K562 (cell line): Measurements from ENCODE around the gene BSN. TPM values are rescaled to one million over a fixed set of nuclear protein-coding genes. Genes with fewer than 3 reads are reported as not detected.
"Not testable (repeated sequence)": the region's sequence is repeated elsewhere in the genome, so short reads cannot be mapped to it uniquely, and the experiment has no call there.

ENCODE experiments used
- ATAC-seq: fragments of 200-7000 bp; cut with Tn5 transposase; 3 replicates; pipeline ENCODE4 v1.9.1; 2020; ENCODE audit warnings: moderate library complexity
- BruUV-seq: library from RNA; stranded (reverse); fragments of 400-500 nt; replicated peaks from 2 replicates; lab custom pipeline; 2021; lab: Mats Ljungman, UMichigan
- CTCF ChIA-PET: fragments of 300-600 bp; formaldehyde crosslinking; extraction: SDS; loops from one replicate; lab custom pipeline; 2021; ENCODE audit warnings: low intra/inter-chr PET ratio; lab: Yijun Ruan, JAX
- POLR2A ChIA-PET: fragments of 300-600, 350-650 bp; sonication (Branson Sonifier 250); formaldehyde crosslinking; extraction: SDS; loops from one replicate; lab custom pipeline; 2021; ENCODE audit warnings: antibody characterized with exemption, inconsistent platforms; lab: Yijun Ruan, JAX
- DNase-seq, 4 experiments: peaks; one replicate each; pipeline versions ENCODE4 v3.0.0 to v3.0.0-alpha.2; 2011 to 2018; ENCODE audit warnings: low spot score in 3 of 4, mixed read lengths in 3 of 4; ENCODE audit errors: extremely low read depth in 1 of 4
- FAIRE-seq: peaks from 2 replicates; lab custom pipeline; 2011; peaks lifted over from hg19 to GRCh38; lab: Jason Lieb, UNC
- H2AFZ ChIP-seq: 2 replicates; pipeline ENCODE4 v1.6.0; 2011; ENCODE audit warnings: low read depth, low read length, control low read depth, inconsistent platforms
- H3K27ac ChIP-seq: fragments of 200-600 bp; 3 replicates; pipeline ENCODE4 v1.8.0; 2011; ENCODE audit warnings: low read depth, mild to moderate bottlenecking, control low read depth, inconsistent platforms, low read length, moderate library complexity, mixed read lengths; ENCODE audit errors: extremely low read depth
- H3K27me3 ChIP-seq, 2 experiments: fragments of 300-600 bp in 1 of 2; 2 replicates in 1 of 2; 3 replicates in 1 of 2; pipeline versions ENCODE4 v1.6.0 to v1.8.0; 2011; ENCODE audit warnings: inconsistent platforms in 2 of 2, low read length in 2 of 2, mild to moderate bottlenecking in 1 of 2, mixed read lengths in 1 of 2, moderate library complexity in 1 of 2; ENCODE audit not compliant: control insufficient read depth in 2 of 2, insufficient read depth in 2 of 2
- H3K36me3 ChIP-seq: fragments of 300-600 bp; 3 replicates; pipeline ENCODE4 v1.8.0; 2011; ENCODE audit warnings: mild to moderate bottlenecking, low read length, inconsistent platforms; ENCODE audit not compliant: control insufficient read depth, insufficient read depth
- H3K4me1 ChIP-seq, 2 experiments: fragments of 200-600 bp in 1 of 2; replicated peaks in 1 of 2; 2 replicates in 1 of 2; 3 replicates in 1 of 2; pipeline versions ENCODE4 v1.5.1 to v1.8.0; 2011; ENCODE audit warnings: inconsistent platforms in 2 of 2, low read length in 2 of 2, mild to moderate bottlenecking in 1 of 2, mixed read lengths in 1 of 2, moderate library complexity in 1 of 2; ENCODE audit not compliant: control insufficient read depth in 2 of 2, insufficient read depth in 2 of 2
- H3K4me2 ChIP-seq: 2 replicates; pipeline ENCODE4 v1.6.1; 2011; ENCODE audit warnings: low read length, control low read depth, inconsistent platforms, mixed read lengths; ENCODE audit not compliant: insufficient read depth
- H3K4me3 ChIP-seq: fragments of 200-600 bp; sonication (generic), shearing (Covaris generic); 2 replicates; pipeline ENCODE4 v1.5.1; 2016; ENCODE audit warnings: control low read depth, inconsistent platforms
- H3K79me2 ChIP-seq: fragments of 200-600 bp; 3 replicates; pipeline ENCODE4 v1.8.0; 2011; ENCODE audit warnings: low read length, inconsistent platforms; ENCODE audit not compliant: control insufficient read depth, insufficient read depth
- H3K9ac ChIP-seq, 2 experiments: 2 replicates each; pipeline versions ENCODE4 v1.6.0 to v1.6.1; 2011; ENCODE audit warnings: low read depth in 2 of 2, low read length in 2 of 2, control low read depth in 1 of 2, inconsistent platforms in 1 of 2, mild to moderate bottlenecking in 1 of 2, mixed read lengths in 1 of 2; ENCODE audit not compliant: insufficient read depth in 1 of 2
- H3K9me1 ChIP-seq: one replicate; pipeline ENCODE4 v1.6.0; 2011; ENCODE audit warnings: inconsistent platforms, mild to moderate bottlenecking, low read length, moderate library complexity; ENCODE audit not compliant: control insufficient read depth, insufficient read depth
- H3K9me3 ChIP-seq: replicated peaks from 2 replicates; pipeline ENCODE4 v1.5.1; 2011; ENCODE audit warnings: low read depth, low read length, inconsistent platforms; ENCODE audit not compliant: control insufficient read depth, insufficient read depth
- H4K20me1 ChIP-seq: replicated peaks from 2 replicates; pipeline ENCODE4 v1.6.1; 2011; ENCODE audit warnings: low read length, inconsistent platforms, mixed read lengths; ENCODE audit not compliant: control insufficient read depth, insufficient read depth
- POLR2G ChIP-seq: fragments of 200-400 bp; formaldehyde crosslinking; IDR thresholded peaks from 2 replicates; pipeline ENCODE4 v1.6.1; 2017; ENCODE audit warnings: low read depth, mild to moderate bottlenecking, antibody characterized with exemption, low read length, moderate library complexity
- WGBS: fragments of 100-300 bp; shearing (Covaris generic); methylation state at CpG from one replicate; pipeline ENCODE4 v1.1.6; 2016; ENCODE audit warnings: low coverage, mixed read lengths; ENCODE audit not compliant: insufficient coverage; ENCODE audit errors: missing lambda C conversion rate; 5-methylcytosine and 5-hydroxymethylcytosine counted together
- in situ Hi-C: fragments of 300-500 bp; cut with MboI; formaldehyde crosslinking; loops from 4 replicates; pipeline ENCODE4 v1.15.0; 2018; ENCODE audit warnings: inconsistent platforms, mixed read lengths
- intact Hi-C: fragments of 100-400 bp; cut with micrococcal nuclease; formaldehyde crosslinking; loops from 2 replicates; pipeline ENCODE4 v1.14.2; 2022
- polyA plus RNA-seq, 8 experiments: library from polyadenylated mRNA; depleted of rRNA in 4 of 8; stranded (reverse) in 5 of 8; unstranded in 3 of 8; fragments of >200 nt; fragmentation: Nextera tagmentation in 2 of 8; fragmentation: Illumina TruSeq in 1 of 8; extraction: Ambion mirVana in 2 of 8; extraction: Trizol in 1 of 8; gene quantifications; 2 replicates each; pipeline versions ENCODE4 v1.2.1 to v1.2.3, GENCODE V29; 2011 to 2014; ENCODE audit warnings: inconsistent platforms in 1 of 8, missing spikeins in 1 of 8
- total RNA-seq, 7 experiments: library from RNA; depleted of rRNA in 6 of 7; stranded (reverse); fragments of >200 nt in 6 of 7; fragmentation: Illumina TruSeq in 2 of 7; extraction: Trizol in 2 of 7; gene quantifications; 2 replicates each; pipeline versions ENCODE4 v1.2.1 to v1.2.3, GENCODE V29; 2011 to 2021; ENCODE audit warnings: low replicate concordance in 1 of 7

Gene BSN
- total and polyA plus RNA-seq, 9 of the 15 experiments (the other 6 are each of a cell fraction or from before 2014, with no cell fraction given): 0.03 to 1.5 (median 0.29) TPM

GRCh38 chr3:49685846-49686245, 131.6 kb downstream of the BSN start:
- POLR2A ChIA-PET, H3K9me3 ChIP-seq, H3K9ac ChIP-seq, H3K4me3 ChIP-seq, H2AFZ ChIP-seq, in situ Hi-C loops, H3K27me3 ChIP-seq, CTCF ChIA-PET, DNase-seq, FAIRE-seq, H4K20me1 ChIP-seq, H3K9me1 ChIP-seq, intact Hi-C loops, H3K27ac ChIP-seq, BruUV-seq, ATAC-seq, H3K4me2 ChIP-seq: not testable (repeated sequence)
- Histone ChIP-seq H3K79me2 (peaks cover 13% of the 10 kb centered on the region; the same call in 2 of the 3 replicates), H3K36me3 (peaks cover 31% of the 10 kb centered on the region; the same call in 1 of the 3 replicates), H3K4me1 (peaks cover 6 to 25% of the 10 kb centered on the region in 2 experiments; a peak in 4 of 5 replicates)
- peak; percentile 45 for TF ChIP-seq POLR2G
- 93% methylated on average over 9 of the region's 36 CpGs for WGBS

- Histone ChIP-seq H3K36me3 (peaks cover 26% of the 10 kb centered on the region; the same call in 1 of the 3 replicates), H3K4me1 (peaks cover 6 to 30% of the 10 kb centered on the region in 2 experiments; a peak in 4 of 5 replicates), H3K79me2 (peaks cover 18% of the 10 kb centered on the region; the same call in 2 of the 3 replicates)
- H3K4me3 ChIP-seq, H3K4me2 ChIP-seq, H3K27me3 ChIP-seq, H3K27ac ChIP-seq, ATAC-seq, H2AFZ ChIP-seq, DNase-seq, H3K9me1 ChIP-seq, POLR2A ChIA-PET, H3K9ac ChIP-seq, CTCF ChIA-PET, FAIRE-seq, H3K9me3 ChIP-seq, in situ Hi-C loops, BruUV-seq, intact Hi-C loops, H4K20me1 ChIP-seq: not testable (repeated sequence)
- 97% methylated on average over 11 of the region's 29 CpGs for WGBS
These were observed 132.1 kb downstream of the BSN start for GRCh38 chr3:49686346-49686745.
